LHCN-M2 (cell line): Measurements from ENCODE around the gene GNG4. TPM values are rescaled to one million over a fixed set of nuclear protein-coding genes. Genes with fewer than 3 reads are reported as not detected.

Experiments used
- total RNA-seq: library from RNA; depleted of rRNA; stranded (reverse); fragments of >200 nt; gene quantifications from 2 replicates; pipeline ENCODE4 v1.2.3, GENCODE V29; 2014; rRNA removed

Gene GNG4
- total RNA-seq, 1 experiment from 2014 or later = 0.11 TPM

Other genes starting within 250 kb of the GNG4 start
- 30.3 and 31.1 TPM in 2 replicates for gene B3GALNT2, start 145.3 kb downstream of the GNG4 start, total RNA-seq
- gene LYST, start 217.1 kb upstream of the GNG4 start, total RNA-seq = 2.4 and 4.5 TPM in 2 replicates